ENCODE data around the gene OAF.
"Not testable (repeated sequence)": the region's sequence is repeated elsewhere in the genome, so short reads cannot be mapped to it uniquely, and the experiment has no call there.

Gene OAF

GRCh38 chr11:120210626-120211521 is at the start of gene OAF:
TSS of gene OAF (plus strand) at chr11:120211032. CDS start at chr11:120211280, 248 bp downstream.
- DNase-seq (ENCODE audit: low read depth): peak; percentile 47

GRCh38 chr11:120167659-120168058 is 43.2 kb upstream of the OAF start:
- no peak for DNase-seq (ENCODE audit: low read depth)

- DNase-seq (ENCODE audit: low read depth): no peak
Measured at GRCh38 chr11:120168108-120168959, 42.5 kb upstream of the OAF start.

GRCh38 chr11:120168960-120169681 is 41.7 kb upstream of the OAF start:
- peak; percentile 35 for DNase-seq (ENCODE audit: low read depth)

- DNase-seq (ENCODE audit: low read depth): no peak
Measured at GRCh38 chr11:120169981-120170698, 40.7 kb upstream of the OAF start.

- no peak for DNase-seq (ENCODE audit: low read depth)
Measured at GRCh38 chr11:120170741-120171261, 40.0 kb upstream of the OAF start.

- DNase-seq (ENCODE audit: low read depth): peak; percentile 17
Measured at GRCh38 chr11:120172054-120172911, 38.5 kb upstream of the OAF start.

- DNase-seq (ENCODE audit: low read depth): no peak
Measured at GRCh38 chr11:120173019-120173705, 37.7 kb upstream of the OAF start.

- DNase-seq (ENCODE audit: low read depth): no peak
Measured at GRCh38 chr11:120173807-120174206, 37.0 kb upstream of the OAF start.

GRCh38 chr11:120174866-120175265 is 36.0 kb upstream of the OAF start:
- no peak for DNase-seq (ENCODE audit: low read depth)

GRCh38 chr11:120178561-120179056 is 32.2 kb upstream of the OAF start:
- DNase-seq (ENCODE audit: low read depth): no peak

- DNase-seq (ENCODE audit: low read depth): no peak
Measured at GRCh38 chr11:120179057-120179672, 31.7 kb upstream of the OAF start.

- not testable (repeated sequence) for DNase-seq (ENCODE audit: low read depth)
Measured at GRCh38 chr11:120180063-120180462, 30.8 kb upstream of the OAF start.

GRCh38 chr11:120180551-120181232 is 30.1 kb upstream of the OAF start:
- no peak for DNase-seq (ENCODE audit: low read depth)

- DNase-seq (ENCODE audit: low read depth): no peak
Measured at GRCh38 chr11:120181376-120181975, 29.4 kb upstream of the OAF start.

- DNase-seq (ENCODE audit: low read depth): no peak
Measured at GRCh38 chr11:120182372-120182771, 28.5 kb upstream of the OAF start.

- no peak for DNase-seq (ENCODE audit: low read depth)
Measured at GRCh38 chr11:120182790-120183491, 27.9 kb upstream of the OAF start.

Measured in stimulated activated CD8-positive, alpha-beta memory T cell treated with anti-CD3 and anti-CD28 coated beads, Interleukin-4, amount 100 ng/mL, for 24 hours (primary cell).